Loucy (cell line): ENCODE measurements around the gene MUC5B.

ENCODE experiments used
- H2AFZ ChIP-seq: fragments of 200-600 bp; sonication (generic); 2 replicates; pipeline ENCODE4 v1.6.0; 2016; ENCODE audit warnings: antibody characterized with exemption, mild to moderate bottlenecking, low read length, moderate library complexity
- H3F3A ChIP-seq: fragments of 200-600 bp; 2 replicates; pipeline ENCODE4 v1.6.0; 2016; ENCODE audit warnings: antibody characterized with exemption, low read depth, mild to moderate bottlenecking
- H3K27me3 ChIP-seq: fragments of 200-600 bp; sonication (generic); 2 replicates; pipeline ENCODE4 v1.6.1; 2014; ENCODE audit warnings: low read length, mild to moderate bottlenecking; ENCODE audit not compliant: insufficient read depth, poor library complexity, severe bottlenecking
- H3K36me3 ChIP-seq: fragments of 200-600 bp; sonication (generic); 2 replicates; pipeline ENCODE4 v1.6.1; 2016; ENCODE audit warnings: low read length; ENCODE audit not compliant: insufficient read depth
- H3K4me1 ChIP-seq: fragments of 200-600 bp; sonication (generic); 2 replicates; pipeline ENCODE4 v1.5.1; 2014; ENCODE audit warnings: low read length, mild to moderate bottlenecking; ENCODE audit not compliant: insufficient read depth, poor library complexity, severe bottlenecking
- H3K4me2 ChIP-seq: fragments of 200-600 bp; sonication (generic); 2 replicates; pipeline ENCODE4 v1.6.0; 2014; ENCODE audit warnings: antibody characterized with exemption, low read length, low read depth, mild to moderate bottlenecking; ENCODE audit not compliant: poor library complexity, severe bottlenecking
- H3K4me3 ChIP-seq: fragments of 200-600 bp; sonication (generic); 2 replicates; pipeline ENCODE4 v1.5.1; 2014; ENCODE audit warnings: low read length, mild to moderate bottlenecking, mixed read lengths; ENCODE audit not compliant: poor library complexity, severe bottlenecking
- H3K79me2 ChIP-seq: fragments of 200-600 bp; sonication (generic); 2 replicates; pipeline ENCODE4 v1.6.1; 2014; ENCODE audit warnings: low read length; ENCODE audit not compliant: insufficient read depth
- H3K9ac ChIP-seq: fragments of 200-600 bp; sonication (generic); 2 replicates; pipeline ENCODE4 v1.6.0; 2014; ENCODE audit warnings: mild to moderate bottlenecking, low read depth, low read length, moderate library complexity; ENCODE audit not compliant: poor library complexity, severe bottlenecking
- H3K9me2 ChIP-seq: fragments of 200-600 bp; sonication (generic); replicated peaks from 2 replicates; pipeline ENCODE4 v1.6.1; 2016; ENCODE audit warnings: low read depth, low read length, mixed read lengths
- H3K9me3 ChIP-seq: fragments of 200-600 bp; sonication (generic); 2 replicates; pipeline ENCODE4 v1.6.1; 2014; ENCODE audit warnings: mild to moderate bottlenecking, antibody characterized with exemption, low read length, low read depth; ENCODE audit not compliant: insufficient read depth
- H4K20me1 ChIP-seq: fragments of 200-600 bp; sonication (generic); 2 replicates; pipeline ENCODE4 v1.6.0; 2014; ENCODE audit warnings: antibody characterized with exemption, low read length, mild to moderate bottlenecking; ENCODE audit not compliant: insufficient read depth, poor library complexity, severe bottlenecking
- EZH2phosphoT487 ChIP-seq: fragments of 200-600 bp; IDR thresholded peaks from 2 replicates; pipeline ENCODE4 v1.6.1; 2018; ENCODE audit warnings: antibody characterized with exemption, mild to moderate bottlenecking, moderate library complexity, borderline replicate concordance
- TF ChIP-seq, protein P1 (sequence below): fragments of 200-600 bp; sonication (generic); conservative IDR thresholded peaks from 2 replicates; pipeline ENCODE4 v1.5.1; 2014; ENCODE audit warnings: mild to moderate bottlenecking, antibody characterized with exemption, low read length

Gene MUC5B

DNA sequence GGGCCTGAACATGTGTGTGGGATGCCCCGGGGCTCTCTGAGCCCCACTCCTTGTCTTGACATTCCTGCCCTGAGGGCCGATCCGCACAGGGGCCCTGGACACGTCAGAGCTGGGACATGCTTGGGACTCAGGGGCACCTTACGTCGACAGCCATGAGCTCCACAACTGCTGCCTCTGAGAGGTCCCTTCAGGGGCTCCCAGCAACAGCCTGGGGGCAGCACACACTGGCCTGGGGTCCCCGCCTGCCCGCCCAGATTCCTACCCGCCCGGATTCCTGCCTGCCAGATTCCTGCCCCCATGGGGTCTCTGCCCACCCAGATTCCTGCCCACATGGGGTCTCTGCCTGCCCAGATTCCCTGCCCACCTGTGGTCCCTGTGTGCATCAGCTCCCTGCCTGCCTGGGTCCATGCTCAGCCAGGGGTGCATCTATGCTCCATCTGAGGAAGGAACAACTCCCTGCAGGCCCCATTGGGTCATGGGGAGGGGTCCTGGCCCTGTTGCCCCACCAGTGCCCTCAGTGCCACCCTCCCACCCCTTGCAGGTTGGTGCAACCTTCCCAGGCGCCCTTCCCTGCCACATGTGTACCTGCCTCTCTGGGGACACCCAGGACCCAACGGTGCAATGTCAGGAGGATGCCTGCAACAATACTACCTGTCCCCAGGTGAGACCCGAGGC lies 35.7 kb downstream of the MUC5B start:
- H3K79me2 ChIP-seq, result no peaks in the 10 kb centered on the region
- H3K4me3 ChIP-seq, result no peak overlapping the region
- no peaks in the 10 kb centered on the region for H3K9me2 ChIP-seq
- no peak for TF ChIP-seq EZH2phosphoT487
- TF ChIP-seq, protein P1, sequence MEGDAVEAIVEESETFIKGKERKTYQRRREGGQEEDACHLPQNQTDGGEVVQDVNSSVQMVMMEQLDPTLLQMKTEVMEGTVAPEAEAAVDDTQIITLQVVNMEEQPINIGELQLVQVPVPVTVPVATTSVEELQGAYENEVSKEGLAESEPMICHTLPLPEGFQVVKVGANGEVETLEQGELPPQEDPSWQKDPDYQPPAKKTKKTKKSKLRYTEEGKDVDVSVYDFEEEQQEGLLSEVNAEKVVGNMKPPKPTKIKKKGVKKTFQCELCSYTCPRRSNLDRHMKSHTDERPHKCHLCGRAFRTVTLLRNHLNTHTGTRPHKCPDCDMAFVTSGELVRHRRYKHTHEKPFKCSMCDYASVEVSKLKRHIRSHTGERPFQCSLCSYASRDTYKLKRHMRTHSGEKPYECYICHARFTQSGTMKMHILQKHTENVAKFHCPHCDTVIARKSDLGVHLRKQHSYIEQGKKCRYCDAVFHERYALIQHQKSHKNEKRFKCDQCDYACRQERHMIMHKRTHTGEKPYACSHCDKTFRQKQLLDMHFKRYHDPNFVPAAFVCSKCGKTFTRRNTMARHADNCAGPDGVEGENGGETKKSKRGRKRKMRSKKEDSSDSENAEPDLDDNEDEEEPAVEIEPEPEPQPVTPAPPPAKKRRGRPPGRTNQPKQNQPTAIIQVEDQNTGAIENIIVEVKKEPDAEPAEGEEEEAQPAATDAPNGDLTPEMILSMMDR, result no peak
- no peaks in the 10 kb centered on the region for H3K27me3 ChIP-seq
- H3K9me3 ChIP-seq, result no peaks in the 10 kb centered on the region; the same call in 1 of the 2 replicates
- H2AFZ ChIP-seq, result no peak overlapping the region
- no peak overlapping the region for H3K9ac ChIP-seq
- H3K36me3 ChIP-seq, result no peaks in the 10 kb centered on the region
- no peaks in the 10 kb centered on the region for H4K20me1 ChIP-seq
- no peaks in the 10 kb centered on the region for H3F3A ChIP-seq
- H3K4me1 ChIP-seq, result peaks cover 8% of the 10 kb centered on the region
- H3K4me2 ChIP-seq, result no peak overlapping the region

DNA sequence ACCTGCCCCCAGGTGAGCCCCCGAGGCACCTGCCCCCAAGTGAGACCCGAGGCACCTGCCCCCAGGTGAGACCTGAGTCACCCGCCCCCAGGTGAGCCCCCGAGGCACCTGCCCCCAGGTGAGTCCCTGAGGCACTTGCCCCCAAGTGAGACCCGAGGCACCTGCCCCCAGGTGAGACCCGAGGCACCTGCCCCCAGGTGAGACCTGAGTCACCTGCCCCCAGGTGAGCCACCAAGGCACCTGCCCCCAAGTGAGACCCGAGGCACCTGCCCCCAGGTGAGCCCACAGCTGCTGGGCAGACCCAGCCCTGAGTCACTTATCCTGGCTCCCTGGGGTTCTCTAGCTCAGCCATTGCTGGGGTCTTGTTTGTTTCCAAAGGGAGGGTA lies 36.2 kb downstream of the MUC5B start:
- H3K4me2 ChIP-seq, result no peak overlapping the region
- no peaks in the 10 kb centered on the region for H3K27me3 ChIP-seq
- no peak for TF ChIP-seq EZH2phosphoT487
- TF ChIP-seq, protein P1, result no peak
- no peak overlapping the region for H2AFZ ChIP-seq
- peaks cover 8% of the 10 kb centered on the region for H3K4me1 ChIP-seq
- no peaks in the 10 kb centered on the region for H4K20me1 ChIP-seq
- no peaks in the 10 kb centered on the region for H3K9me2 ChIP-seq
- H3K4me3 ChIP-seq, result no peak overlapping the region
- no peaks in the 10 kb centered on the region; the same call in 1 of the 2 replicates for H3K9me3 ChIP-seq
- no peaks in the 10 kb centered on the region for H3K79me2 ChIP-seq
- H3K36me3 ChIP-seq, result no peaks in the 10 kb centered on the region
- H3F3A ChIP-seq, result no peaks in the 10 kb centered on the region
- no peak overlapping the region for H3K9ac ChIP-seq

DNA sequence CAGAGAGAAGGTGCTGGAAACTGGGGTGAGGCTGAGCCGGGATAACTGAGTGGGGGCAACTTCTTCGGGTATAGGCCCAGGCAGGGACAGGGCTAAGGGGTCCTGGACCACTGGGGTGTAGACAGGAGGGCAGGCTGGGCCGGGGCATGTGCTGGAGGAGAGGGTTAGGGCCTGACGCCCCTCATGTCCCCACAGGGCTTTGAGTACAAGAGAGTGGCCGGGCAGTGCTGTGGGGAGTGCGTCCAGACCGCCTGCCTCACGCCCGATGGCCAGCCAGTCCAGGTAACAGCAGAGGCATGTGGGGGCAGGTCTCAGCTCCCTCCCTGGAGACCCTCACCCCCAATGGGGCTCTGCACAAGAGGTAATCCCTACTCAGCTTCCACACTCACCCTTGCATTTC lies 36.7 kb downstream of the MUC5B start:
- Histone ChIP-seq H3K27me3 (no peaks in the 10 kb centered on the region), H3F3A (no peaks in the 10 kb centered on the region), H3K4me1 (peaks cover 8% of the 10 kb centered on the region), H4K20me1 (no peaks in the 10 kb centered on the region), H3K9me3 (no peaks in the 10 kb centered on the region; the same call in 1 of the 2 replicates), H2AFZ (no peak overlapping the region), H3K4me2 (no peak overlapping the region), H3K9me2 (no peaks in the 10 kb centered on the region), H3K79me2 (no peaks in the 10 kb centered on the region), H3K4me3 (no peak overlapping the region), H3K36me3 (no peaks in the 10 kb centered on the region), H3K9ac (no peak overlapping the region)
- TF ChIP-seq EZH2phosphoT487, result no peak
- TF ChIP-seq, protein P1, result no peak
